ENCODE data around the gene WDR86. TPM values are rescaled to one million over a fixed set of nuclear protein-coding genes. Genes with fewer than 3 reads are reported as not detected.

Gene WDR86
- total and polyA plus RNA-seq, 2 of the 8 experiments (the other 6 are each of a cell fraction or from before 2014, with no cell fraction given), result 12.7 to 15.8 TPM

GRCh38 chr7:151334628-151335027 is 75.2 kb downstream of the WDR86 start:
- H2BK15ac ChIP-seq (ENCODE audit: low read length), result no peak overlapping the region
- H2AFZ ChIP-seq (ENCODE audit: low read length), result no peak overlapping the region
- POLR2A ChIA-PET (ENCODE audit: partially characterized antibody), result no interaction called here
- H3K27me3 ChIP-seq (replicated peaks in 1 of 4; ENCODE audit: control insufficient read depth in 3 of 4, extremely low read depth in 1 of 4, insufficient read depth in 3 of 4, low read length in 3 of 4), result no peaks in the 10 kb centered on the region
- no peak overlapping the region for H4K5ac ChIP-seq (ENCODE audit: insufficient read length, low read depth, low read length)
- no peak for DNase-seq (ENCODE audit: low read depth in 1 of 2, low spot score in 2 of 2)
- CTCF ChIA-PET (ENCODE audit: partially characterized antibody), result interaction anchor here (1.7 to 2.8 kb wide), 3 partner anchors 18 to 90 kb away, joined by 5 to 29 read pairs (median 13); no protein-coding TSS in a partner anchor
- no peaks in the 10 kb centered on the region for H3K79me2 ChIP-seq (ENCODE audit: control insufficient read depth in 1 of 2, insufficient read depth in 2 of 2, low read length in 2 of 2)
- no peaks in the 10 kb centered on the region for H3K79me1 ChIP-seq (ENCODE audit: low read depth, low read length)
- H3K4me3 ChIP-seq (ENCODE audit: extremely low read depth in 1 of 4, insufficient read depth in 2 of 4, low read depth in 3 of 4, low read length in 4 of 4), result no peak overlapping the region
- no peaks in the 10 kb centered on the region for H3K23me2 ChIP-seq (ENCODE audit: low read depth, low read length)
- no peak overlapping the region for H3K23ac ChIP-seq (ENCODE audit: insufficient read length)
- H3K36me3 ChIP-seq (ENCODE audit: control insufficient read depth in 2 of 4, insufficient read depth in 4 of 4, low read length in 3 of 4), result no peaks in the 10 kb centered on the region
- H3K14ac ChIP-seq (ENCODE audit: insufficient read length), result no peak overlapping the region
- no peaks in the 10 kb centered on the region for H4K20me1 ChIP-seq (replicated peaks in 1 of 2; ENCODE audit: control insufficient read depth in 1 of 2, insufficient read depth in 2 of 2, low read length in 2 of 2)
- WGBS, 2 experiments (ENCODE audit: extremely low coverage in 1 of 2, insufficient coverage in 1 of 2, insufficient read length in 1 of 2, insufficient replicate concordance in 2 of 2, low coverage in 1 of 2, low lambda C conversion rate in 2 of 2, missing lambda C conversion rate in 1 of 2), result 100% methylated on average over 1 of the region's 1 CpG; no CpG with 5 or more reads in 1 of the 2 experiments
- no peak overlapping the region for H2BK12ac ChIP-seq (ENCODE audit: low read depth, low read length)
- H3K56ac ChIP-seq (replicated peaks; ENCODE audit: insufficient read length, low read depth, low read length), result no peak overlapping the region
- H4K8ac ChIP-seq (ENCODE audit: extremely low read depth, insufficient read depth, low read length), result no peak overlapping the region
- no peak overlapping the region for H3K4me2 ChIP-seq (ENCODE audit: insufficient read depth in 1 of 2, low read depth in 2 of 2, low read length in 2 of 2)
- no peak overlapping the region for H3K4ac ChIP-seq (replicated peaks; ENCODE audit: insufficient read length, low read depth, low read length)
- H2AK5ac ChIP-seq (ENCODE audit: low read depth, low read length), result no peak overlapping the region
- no peak overlapping the region for H3K27ac ChIP-seq (ENCODE audit: low read depth, low read length)
- H2BK120ac ChIP-seq (replicated peaks; ENCODE audit: low read depth, low read length), result no peak overlapping the region
- no peak overlapping the region for H3K9ac ChIP-seq (replicated peaks in 1 of 4; ENCODE audit: extremely low read depth in 1 of 4, low read depth in 3 of 4, low read length in 3 of 4)
- H3K9me3 ChIP-seq (ENCODE audit: insufficient read depth in 2 of 2, low read depth in 1 of 2, low read length in 1 of 2), result no peaks in the 10 kb centered on the region
- no peak overlapping the region for H4K91ac ChIP-seq (replicated peaks; ENCODE audit: insufficient read length, low read length)
- FAIRE-seq, result no peak
- H2BK20ac ChIP-seq (ENCODE audit: low read length), result no peak overlapping the region
- peaks cover 0 to 4% (median 0%) of the 10 kb centered on the region in 4 experiments; a peak in 1 of 7 replicates for H3K4me1 ChIP-seq (replicated peaks in 1 of 4; ENCODE audit: control insufficient read depth in 3 of 4, insufficient read depth in 4 of 4, low read length in 3 of 4)
- H3K18ac ChIP-seq (ENCODE audit: extremely low read depth, low read length), result no peak overlapping the region
- H2BK5ac ChIP-seq (ENCODE audit: low read depth, low read length), result no peak overlapping the region
- TF ChIP-seq RXRA (IDR thresholded peaks at IDR 0.05; ENCODE audit: insufficient read depth, low read depth, low read length) (no peak), USF2 (IDR thresholded peaks at IDR 0.05; ENCODE audit: low read length) (no peak), ZNF274 (IDR thresholded peaks at IDR 0.05; ENCODE audit: borderline replicate concordance, extremely low read depth, low read length) (no peak), SAP30 (IDR thresholded peaks at IDR 0.05; ENCODE audit: insufficient read depth, insufficient replicate concordance, low read length) (no peak), CEBPB (IDR thresholded peaks at IDR 0.05; ENCODE audit: low read depth, low read length) (no peak), CBX5 (IDR thresholded peaks at IDR 0.05; ENCODE audit: low read depth, low read length) (no peak), CREB1 (IDR thresholded peaks at IDR 0.05) (no peak), SIN3A (conservative IDR thresholded peaks at IDR 0.05 in 1 of 2, IDR thresholded peaks at IDR 0.05 in 1 of 2; ENCODE audit: low read depth in 1 of 2, low read length in 2 of 2) (no peak), ASH2L (IDR thresholded peaks at IDR 0.05; ENCODE audit: low read length) (no peak), BRCA1 (IDR thresholded peaks at IDR 0.05; ENCODE audit: low read depth, low read length) (no peak), SRF (IDR thresholded peaks at IDR 0.05; ENCODE audit: low read depth, low read length) (no peak), SUZ12 (IDR thresholded peaks at IDR 0.05; ENCODE audit: low read length) (no peak), RAD21 (IDR thresholded peaks at IDR 0.05 in 1 of 2, conservative IDR thresholded peaks at IDR 0.05 in 1 of 2; ENCODE audit: low read depth in 2 of 2, low read length in 2 of 2) (no peak)
